ENCODE results near the gene KCNJ8.
"Not testable (repeated sequence)": the region's sequence is repeated elsewhere in the genome, so short reads cannot be mapped to it uniquely, and the experiment has no call there.

GRCh38 chr12:21789687-21790086, 15.2 kb upstream of the KCNJ8 start:
- TF ChIP-seq, protein P1, sequence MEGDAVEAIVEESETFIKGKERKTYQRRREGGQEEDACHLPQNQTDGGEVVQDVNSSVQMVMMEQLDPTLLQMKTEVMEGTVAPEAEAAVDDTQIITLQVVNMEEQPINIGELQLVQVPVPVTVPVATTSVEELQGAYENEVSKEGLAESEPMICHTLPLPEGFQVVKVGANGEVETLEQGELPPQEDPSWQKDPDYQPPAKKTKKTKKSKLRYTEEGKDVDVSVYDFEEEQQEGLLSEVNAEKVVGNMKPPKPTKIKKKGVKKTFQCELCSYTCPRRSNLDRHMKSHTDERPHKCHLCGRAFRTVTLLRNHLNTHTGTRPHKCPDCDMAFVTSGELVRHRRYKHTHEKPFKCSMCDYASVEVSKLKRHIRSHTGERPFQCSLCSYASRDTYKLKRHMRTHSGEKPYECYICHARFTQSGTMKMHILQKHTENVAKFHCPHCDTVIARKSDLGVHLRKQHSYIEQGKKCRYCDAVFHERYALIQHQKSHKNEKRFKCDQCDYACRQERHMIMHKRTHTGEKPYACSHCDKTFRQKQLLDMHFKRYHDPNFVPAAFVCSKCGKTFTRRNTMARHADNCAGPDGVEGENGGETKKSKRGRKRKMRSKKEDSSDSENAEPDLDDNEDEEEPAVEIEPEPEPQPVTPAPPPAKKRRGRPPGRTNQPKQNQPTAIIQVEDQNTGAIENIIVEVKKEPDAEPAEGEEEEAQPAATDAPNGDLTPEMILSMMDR (IDR thresholded peaks at IDR 0.05) = not testable (repeated sequence)
- not testable (repeated sequence) for TF ChIP-seq POLR2AphosphoS5 (IDR thresholded peaks at IDR 0.05)
